T-helper 1 cell (primary cell): ENCODE data around the gene PTX4.

Experiments used
- DNase-seq, 5 donors: peaks; one replicate each; pipeline ENCODE4 v3.0.0-alpha.2; 2012 to 2020

Gene PTX4

DNA sequence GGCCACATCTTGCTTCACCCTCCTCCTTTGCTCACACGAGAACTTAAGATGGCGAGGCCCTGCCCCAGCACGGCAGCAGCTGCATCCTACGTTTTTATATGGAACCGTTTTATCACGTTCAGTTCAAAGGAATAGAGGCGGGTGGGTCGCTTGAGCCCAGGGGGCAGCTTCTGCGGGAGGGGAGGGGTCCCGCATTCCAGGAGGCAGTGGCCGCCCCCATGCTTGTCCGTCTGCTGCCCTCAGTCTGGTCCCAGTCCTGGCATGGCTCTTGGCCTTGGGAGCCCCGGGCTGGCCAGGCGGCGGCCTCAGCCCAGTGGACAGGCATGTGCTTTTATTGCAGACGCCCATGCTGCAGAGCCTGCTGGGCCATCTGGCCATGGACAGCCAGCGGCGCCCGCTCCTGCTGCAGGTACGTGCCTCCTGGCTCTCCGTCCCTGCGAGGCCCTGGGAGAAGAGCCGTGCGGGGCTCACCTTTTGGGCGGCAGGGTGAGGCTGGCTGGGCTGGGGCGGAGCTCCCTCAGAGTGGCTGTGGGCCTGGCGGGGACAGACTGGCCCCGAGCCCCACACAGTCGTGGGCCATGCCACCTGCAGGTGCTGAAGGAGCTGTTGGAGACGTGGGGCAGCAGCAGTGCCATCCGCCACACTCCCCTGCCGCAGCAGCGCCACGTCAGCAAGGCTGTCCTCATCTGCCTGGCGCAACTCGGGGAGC, 11.2 kb upstream of the PTX4 start:
- no peak for DNase-seq

DNA sequence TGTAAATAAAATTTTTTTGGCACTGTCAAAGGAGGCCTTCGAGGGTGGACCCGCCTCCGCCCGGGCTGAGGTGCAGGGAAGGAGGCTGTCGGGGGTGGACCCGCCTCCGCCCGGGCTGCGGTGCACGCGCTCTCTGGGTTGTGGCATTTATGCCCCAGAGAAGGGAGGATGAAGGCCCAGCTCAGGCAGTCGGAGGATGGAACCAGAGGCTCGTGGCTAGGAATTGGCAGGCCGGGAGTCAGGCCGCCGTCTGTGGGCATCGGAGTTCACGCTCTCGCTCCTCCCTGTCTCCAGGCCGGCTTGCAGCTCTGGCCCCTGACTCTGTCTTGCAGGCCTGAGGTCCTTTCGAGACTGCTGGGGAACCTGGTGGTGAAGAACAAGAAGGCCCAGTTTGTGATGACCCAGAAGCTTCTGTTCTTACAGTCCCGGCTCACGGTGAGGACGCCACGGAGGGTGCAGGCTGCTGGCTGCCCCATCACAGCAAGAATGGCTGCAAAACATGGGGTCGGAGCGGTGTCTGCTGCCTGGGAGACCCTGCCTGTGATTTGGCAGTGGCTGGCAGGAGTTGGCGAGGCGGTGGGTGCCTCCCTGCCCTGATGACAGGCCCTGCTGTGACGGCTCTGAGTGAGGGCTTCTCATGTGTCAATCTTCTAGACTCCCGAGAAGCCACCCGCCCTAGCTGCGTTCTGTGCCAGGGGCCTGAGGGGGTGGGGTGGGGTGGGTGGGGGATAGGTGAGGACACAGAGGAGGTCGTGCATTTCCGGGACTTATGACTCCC, 10.3 kb upstream of the PTX4 start:
- no peak for DNase-seq

DNA sequence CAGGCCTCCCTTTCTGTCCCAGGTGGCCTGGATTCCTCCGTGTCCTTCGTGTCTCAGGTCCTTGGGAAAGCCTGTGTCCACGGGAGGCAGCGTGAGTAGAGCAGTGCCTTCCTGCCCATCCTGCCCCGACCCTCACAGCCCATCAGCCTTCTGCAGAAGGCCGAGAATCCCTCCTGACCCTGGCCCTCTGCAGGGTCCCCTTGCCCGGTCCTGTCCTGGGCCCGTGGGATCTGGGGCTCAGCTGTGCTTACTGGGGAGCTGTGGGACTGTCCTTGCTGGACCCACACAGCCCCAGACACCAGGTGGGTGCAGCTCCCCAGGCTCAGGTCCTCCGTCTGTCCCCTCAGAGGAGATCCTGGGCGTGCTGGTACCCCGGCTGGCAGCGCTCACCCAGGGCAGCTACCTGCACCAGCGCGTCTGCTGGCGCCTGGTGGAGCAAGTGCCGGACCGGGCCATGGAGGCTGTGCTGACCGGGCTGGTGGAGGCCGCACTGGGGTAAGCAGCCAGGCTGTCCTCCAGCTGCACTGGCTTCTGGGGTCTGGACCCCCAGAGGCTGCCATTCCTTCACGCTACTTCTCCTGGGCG, 8.4 kb upstream of the PTX4 start:
- DNase-seq, result no peak

- DNase-seq, result no peak
These were observed 7.7 kb upstream of the PTX4 start for GRCh38 chr16:1496464-1496863.

GRCh38 chr16:1495889-1496262, 7.1 kb upstream of the PTX4 start:
- no peak for DNase-seq

DNA sequence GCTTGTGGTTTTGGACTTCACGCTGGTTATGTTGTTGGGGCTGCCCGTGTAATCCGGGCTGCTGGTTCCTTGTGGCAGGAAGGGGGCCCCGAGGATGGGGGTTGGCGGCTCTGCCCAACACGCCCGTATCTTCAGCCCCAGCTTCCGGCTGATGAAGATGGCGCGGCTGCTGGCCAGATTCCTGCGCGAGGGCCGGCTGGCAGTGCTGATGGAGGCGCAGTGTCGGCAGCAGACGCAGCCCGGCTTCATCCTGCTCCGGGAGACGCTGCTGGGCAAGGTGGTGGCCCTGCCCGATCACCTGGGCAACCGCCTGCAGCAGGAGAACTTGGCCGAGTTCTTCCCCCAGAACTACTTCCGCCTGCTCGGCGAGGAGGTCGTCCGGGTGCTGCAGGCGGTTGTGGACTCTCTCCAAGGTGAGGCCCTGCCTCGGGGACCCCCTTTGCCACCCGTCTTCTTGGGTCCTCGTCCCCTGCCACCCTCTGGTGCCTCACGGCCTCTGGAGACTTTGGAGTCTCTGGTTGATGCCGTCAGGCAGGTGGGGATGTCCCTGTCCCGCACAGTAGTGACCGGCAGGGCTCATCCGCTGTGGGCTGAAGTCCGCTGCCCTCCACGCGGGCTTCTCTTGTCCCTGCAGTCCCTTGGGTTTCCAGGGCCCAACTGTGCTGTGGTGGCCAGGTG, 6.6 kb upstream of the PTX4 start:
- DNase-seq, result no peak

DNA sequence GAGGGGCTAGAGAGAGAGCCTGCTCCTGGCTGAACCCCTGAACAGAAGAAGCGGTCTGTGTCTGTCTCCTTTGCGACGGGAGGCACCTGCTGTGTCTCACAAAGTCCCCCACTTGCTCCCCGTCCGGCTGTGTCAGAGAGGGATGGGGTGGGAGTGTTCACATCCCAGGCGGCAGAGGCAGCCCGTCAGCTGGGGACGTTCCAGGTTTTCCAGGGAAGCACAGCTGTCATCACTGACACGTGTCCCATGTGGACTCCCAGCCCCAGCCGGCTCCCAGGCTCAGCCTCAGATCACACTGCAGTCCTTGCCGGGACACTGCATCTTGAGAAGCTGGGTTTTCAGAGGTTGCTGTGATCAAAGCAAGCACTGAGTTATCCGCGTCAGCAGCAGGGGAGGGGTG, 6.0 kb upstream of the PTX4 start:
- no peak for DNase-seq

GRCh38 chr16:1494129-1494640, 5.4 kb upstream of the PTX4 start:
- no peak for DNase-seq

DNA sequence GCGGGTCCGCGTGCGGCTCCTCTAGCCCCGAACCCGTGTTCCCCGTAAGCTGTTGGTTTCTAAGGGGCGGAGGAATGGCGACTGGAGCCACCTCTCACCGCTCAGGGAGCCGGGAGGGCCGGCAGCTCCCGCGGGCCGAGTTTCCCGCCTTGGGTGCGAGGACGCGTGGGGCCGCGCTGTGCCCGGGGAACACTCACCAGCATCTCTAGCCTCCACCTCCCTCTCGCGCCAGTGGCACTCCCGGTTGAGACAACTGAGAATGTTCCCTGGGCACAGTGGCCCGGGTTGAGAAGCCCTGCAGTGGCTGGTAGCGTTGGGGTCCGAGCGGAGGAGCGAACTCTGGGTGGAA, 5.0 kb upstream of the PTX4 start:
- no peak for DNase-seq

DNA sequence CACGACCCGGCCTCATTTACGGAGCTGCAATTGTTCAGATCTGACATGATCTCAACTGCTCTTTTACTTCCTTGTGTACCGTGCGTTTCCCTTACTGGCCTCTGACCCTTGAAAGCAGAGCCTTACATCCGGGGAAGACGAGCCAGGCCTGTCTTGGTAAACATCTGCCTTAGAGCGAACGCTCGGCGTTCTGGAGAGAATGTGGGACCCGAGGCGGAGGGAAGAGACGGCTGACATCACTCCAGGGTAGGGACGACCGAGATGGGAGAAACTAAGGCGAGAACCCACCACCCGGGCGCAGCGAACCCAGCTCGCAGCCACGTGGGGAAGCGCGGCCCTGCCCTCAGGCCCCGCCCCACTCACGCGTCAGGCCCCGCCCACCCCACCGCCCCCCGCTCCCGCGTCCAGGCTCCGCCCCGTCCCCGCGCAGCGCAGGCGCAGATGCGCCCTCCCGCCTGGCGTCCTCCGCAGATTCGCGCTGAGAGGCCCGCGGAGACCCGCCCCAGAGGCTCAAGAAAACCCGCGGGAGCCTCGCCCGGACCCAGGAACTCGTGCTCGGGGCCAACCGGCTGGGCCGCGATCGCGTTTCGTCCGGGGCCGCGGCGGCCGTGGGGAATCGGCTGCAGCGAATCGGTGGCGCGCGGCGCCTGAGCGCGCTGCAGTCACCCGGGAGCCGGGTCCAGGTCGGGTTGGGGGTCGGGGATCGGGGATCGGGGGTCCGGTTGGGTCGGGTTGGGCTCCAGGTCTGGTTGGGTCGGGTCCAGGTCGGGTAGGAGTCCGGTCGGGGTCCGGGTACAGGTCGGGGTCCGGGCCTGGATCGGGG, 4.4 kb upstream of the PTX4 start, which contains the start of gene TELO2:
TELO2 (plus strand) TSS at position 438 of the 823 bp plus-strand sequence. CDS start 922 bp downstream, outside the sequence.
- peak; percentile 77 to 88 (median 83) for DNase-seq

DNA sequence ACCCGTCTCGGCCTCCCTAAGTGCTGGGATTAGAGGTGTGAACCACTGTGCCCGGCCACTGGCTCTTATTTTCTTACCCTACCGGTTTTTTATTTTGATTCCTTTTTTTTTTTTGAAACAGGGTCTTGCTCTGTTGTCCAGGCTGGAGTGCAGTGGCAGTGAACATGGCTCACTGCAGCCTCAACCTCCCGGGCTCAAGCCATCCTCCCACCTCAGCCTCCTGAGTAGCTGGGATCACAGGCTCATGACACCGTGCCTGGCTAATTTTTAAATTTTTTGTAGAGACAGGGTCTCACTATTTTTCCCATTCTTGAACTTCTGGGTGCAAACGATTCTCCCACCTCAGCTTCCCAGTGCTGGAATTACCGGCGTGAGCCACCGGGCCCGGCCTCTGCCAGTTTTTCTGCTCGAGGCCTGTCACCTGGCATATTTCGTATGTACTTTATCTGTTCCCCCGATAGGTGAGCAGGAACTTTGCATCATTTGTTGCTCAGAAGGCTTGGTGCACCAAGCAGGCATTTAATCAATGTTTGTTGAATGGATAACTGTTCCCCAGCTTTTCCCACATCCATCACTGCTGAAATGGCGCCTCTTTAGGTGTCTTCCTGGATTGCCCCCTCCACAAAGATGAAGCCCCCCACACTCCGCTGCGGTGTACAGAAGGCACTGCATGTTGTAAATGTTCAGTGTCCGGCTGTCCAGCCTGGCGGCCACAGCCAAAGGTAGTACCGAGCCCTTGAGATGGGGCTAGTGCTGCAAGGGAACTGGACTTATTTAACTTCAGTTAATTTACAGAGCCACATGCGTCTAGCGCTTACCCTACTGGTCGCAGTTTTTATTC, 3.6 kb upstream of the PTX4 start:
- no peak for DNase-seq

- DNase-seq, result no peak
These were observed 2.6 kb upstream of the PTX4 start for GRCh38 chr16:1491327-1491726.

GRCh38 chr16:1489077-1489476, 333 bp upstream of the PTX4 start:
- DNase-seq, result no peak

DNA sequence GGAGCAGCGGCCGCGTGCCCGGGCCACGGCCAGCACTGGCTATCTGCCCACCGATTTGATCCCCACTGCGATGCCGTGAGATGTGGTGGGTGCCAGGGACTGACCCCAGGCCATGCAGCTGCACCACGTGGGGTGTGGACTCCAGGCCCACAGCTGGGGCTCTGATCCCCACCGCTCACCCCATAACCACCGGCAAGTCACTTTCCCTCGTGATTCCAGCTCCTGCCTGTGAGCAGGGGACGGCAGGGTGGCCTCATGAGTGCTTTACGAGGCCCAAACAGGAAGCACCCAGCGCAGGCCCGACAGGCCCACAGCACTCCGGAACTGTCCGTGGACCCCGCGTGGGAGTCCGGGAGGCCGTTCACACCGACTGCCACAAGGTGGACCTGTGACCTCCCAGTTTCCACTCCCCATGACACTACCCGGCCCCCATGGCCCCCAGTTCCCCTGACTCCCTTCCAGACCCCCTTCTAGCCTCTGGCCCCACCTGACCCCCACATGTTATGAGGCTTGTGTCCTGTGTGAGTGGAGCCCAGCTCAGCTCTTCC, 616 bp downstream of the PTX4 start:
- no peak for DNase-seq

GRCh38 chr16:1487395-1488053, 1.2 kb downstream of the PTX4 start:
- DNase-seq, result no peak

DNA sequence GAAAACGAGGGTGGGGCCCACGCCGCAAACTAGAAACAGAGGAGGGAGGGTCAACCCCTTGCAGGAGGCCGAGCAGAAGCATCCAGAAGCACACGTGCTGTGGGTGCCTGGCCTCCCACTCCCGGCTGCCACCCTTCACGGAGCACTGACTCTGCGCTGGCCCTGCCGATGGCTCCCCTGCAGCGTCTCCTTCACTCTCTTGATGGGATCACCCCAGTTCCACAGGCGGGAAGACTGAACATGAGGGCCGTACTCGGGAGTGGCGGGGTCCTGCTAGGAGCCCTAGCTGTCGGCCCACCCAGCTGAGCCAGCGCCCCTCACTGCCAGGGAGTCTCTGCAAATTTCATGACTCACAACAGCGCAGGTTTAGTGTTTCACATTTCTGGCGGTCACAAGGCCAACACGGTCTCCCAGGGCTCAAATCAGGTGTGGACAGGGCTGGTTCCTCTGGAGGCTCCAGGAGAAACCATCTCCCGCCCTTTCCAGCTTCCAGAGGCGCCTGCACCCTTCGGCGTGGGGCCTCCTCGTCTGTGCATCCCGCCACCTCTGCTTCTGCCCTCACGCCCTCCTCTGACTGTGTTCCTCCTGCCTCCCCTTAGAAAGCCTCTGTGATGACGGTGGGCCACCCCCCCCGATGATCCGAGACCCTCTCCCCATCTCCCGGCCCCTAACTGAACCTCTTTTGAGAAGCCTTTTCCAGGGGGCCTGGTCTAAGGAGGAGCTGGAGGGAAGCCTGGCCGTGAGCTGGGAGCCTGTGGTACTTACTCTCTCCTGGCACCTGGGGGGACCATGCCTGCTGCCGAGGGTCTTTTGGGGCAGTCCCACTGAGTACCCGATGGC, 2.0 kb downstream of the PTX4 start:
- no peak for DNase-seq

DNA sequence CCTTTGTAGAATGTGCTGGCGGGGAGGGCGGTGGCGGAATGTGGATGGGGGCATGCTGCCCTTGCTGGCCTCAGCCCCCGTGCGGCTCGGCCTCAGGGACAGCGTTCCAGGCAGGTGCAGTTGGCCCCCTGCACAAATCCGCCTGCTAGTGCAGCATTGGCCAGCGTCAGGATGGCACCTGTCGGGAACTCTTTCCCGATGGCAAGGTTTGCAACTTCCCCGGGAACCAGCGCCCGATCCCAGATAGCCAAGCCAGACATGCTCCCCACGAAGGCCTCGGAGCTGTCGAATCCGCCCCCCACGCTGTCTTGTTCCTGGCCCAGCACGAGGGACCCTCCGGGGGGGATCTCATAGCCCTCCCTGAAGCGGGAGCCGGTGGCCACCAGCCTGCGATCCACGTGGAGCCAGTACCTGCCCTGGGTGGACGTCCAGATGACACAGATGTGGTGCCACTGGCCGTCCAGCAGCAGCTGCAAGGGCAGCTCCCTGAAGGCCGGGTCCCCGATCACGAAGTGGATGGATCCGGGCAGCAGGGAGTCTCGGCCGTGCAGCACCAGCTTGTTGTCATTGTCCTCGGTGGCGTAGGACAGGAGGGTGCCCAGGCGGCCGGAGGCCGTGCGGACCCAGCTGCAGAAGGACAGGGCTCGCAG, 2.8 kb downstream of the PTX4 start:
- no peak for DNase-seq

DNA sequence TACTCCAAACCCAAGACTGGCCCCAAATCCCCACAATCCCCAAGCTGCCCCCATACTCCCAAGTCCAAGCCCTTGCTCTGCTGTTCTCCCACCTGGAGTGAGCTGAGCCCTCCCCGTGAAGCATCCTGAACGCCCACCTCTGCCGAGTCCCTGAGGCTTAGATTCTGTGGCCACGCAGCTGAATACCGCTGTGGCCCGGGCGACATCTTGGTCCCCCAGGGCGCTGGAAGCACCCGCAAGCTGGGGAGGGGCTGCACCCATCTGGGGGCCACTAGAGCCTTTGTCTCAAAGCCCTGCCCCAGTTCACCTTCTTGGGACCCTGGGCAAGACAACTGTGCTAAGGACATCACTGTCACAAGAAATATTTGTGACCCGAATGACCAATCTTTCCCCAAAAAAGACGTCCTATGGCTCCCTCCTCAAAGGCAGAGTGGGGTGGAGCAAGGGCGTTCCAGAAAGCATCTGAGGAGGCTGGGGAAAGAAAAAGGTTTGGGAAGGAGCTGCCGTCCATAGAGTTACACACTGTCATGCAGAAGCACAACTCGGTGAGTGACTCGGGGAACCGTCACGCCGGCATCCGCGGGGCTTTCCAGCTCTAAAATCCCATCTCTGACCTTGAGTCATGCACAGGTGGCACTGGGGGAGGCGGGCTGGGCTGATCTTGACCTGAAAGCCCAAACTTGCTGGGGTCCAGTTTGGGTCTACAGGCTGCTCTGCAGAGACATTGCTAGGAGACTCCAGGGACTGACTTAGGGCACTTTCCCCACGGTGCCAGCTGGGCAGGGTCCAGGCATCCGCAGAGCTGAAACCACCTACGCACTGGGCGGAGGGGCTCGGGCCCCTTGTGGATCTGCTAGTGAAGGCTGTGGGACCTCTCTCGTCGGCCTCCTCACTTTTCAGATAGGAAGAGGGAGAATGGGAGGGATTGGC, 6.6 kb downstream of the PTX4 start:
- DNase-seq, result no peak
